Rectal smooth muscle tissue (tissue), 1 donor: ENCODE measurements around the gene DIS3L2.

ENCODE experiments used
- H3K27ac ChIP-seq: one replicate; pipeline ENCODE4 v1.7.0; 2013; ENCODE audit warnings: low read depth, low read length, inconsistent platforms
- H3K27me3 ChIP-seq: one replicate; pipeline ENCODE4 v1.7.0; 2013; ENCODE audit warnings: low read length; ENCODE audit not compliant: control insufficient read depth, insufficient read depth
- H3K36me3 ChIP-seq: one replicate; pipeline ENCODE4 v1.7.0; 2013; ENCODE audit warnings: low read length; ENCODE audit not compliant: control insufficient read depth, insufficient read depth
- H3K4me1 ChIP-seq: one replicate; pipeline ENCODE4 v1.7.0; 2013; ENCODE audit warnings: low read length; ENCODE audit not compliant: control insufficient read depth, insufficient read depth
- H3K4me3 ChIP-seq: one replicate; pipeline ENCODE4 v1.7.0; 2013; ENCODE audit warnings: low read length
- H3K9ac ChIP-seq: one replicate; pipeline ENCODE4 v1.7.0; 2013; ENCODE audit warnings: low read length

Gene DIS3L2

DNA sequence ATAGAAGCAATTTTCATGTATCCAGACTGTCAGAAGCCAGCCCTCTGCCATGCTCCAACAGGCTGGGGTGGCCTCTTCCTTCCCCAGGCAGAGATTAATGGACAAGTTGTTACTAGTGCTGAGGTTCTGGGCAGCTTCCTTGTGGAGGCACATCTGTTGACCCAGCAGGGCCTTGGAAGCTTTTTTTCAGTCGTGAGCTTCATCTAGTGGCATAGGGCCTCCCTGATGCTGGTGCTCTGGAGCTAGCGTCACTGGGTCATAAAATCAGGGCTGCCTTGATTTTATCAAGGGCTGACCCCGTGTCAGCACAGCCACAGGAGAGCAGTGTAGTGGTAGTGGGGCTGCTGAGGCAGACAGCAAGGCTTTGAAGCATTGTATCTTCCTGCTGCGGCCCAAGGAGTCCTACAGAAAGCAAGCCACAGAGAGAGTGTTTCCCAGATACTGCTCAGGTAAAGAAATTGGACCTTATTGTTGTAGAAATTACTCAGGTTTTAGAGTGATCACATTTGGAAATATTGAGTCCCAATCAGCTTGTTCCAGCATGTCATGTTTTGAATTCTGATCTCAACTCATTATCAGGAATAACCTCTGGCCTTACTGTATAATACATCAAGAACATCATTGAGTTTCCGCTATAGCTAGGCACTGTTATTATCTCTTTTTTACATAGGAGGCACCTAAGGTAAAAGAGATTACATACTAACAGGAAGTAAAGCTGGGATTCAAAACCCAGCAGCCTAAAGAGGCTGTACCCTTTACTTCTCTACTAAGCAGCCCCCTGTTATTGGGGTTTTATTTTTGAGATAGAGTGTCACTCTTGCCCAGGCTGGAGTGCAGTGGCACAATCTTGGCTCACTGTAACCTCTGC, 324.7 kb downstream of the DIS3L2 start:
- Histone ChIP-seq H3K4me1 (no peaks in the 10 kb centered on the region), H3K36me3 (no peaks in the 10 kb centered on the region), H3K9ac (no peak overlapping the region), H3K27me3 (no peaks in the 10 kb centered on the region), H3K27ac (no peak overlapping the region), H3K4me3 (no peak overlapping the region)

DNA sequence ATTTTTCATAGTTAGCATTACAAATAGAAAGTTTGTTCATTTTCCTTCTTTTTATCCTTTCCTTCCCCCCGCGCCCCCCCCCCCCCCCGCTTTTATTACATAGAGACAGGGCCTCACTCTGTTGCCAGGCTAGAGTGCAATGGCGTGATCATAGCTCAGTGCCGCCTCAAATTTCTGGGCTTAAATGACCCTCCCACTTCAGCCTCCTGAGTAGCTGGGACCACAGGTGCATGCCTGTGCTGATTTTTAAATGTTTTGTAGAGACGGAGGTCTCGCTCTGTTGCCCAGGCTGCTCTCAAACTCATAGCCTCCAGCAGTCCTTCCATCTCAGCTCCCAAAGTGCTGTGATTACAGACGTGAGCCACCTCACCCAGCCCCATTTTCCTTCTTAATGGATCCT, 325.8 kb downstream of the DIS3L2 start:
- no peaks in the 10 kb centered on the region for H3K36me3 ChIP-seq
- no peak overlapping the region for H3K4me3 ChIP-seq
- no peak overlapping the region for H3K9ac ChIP-seq
- no peaks in the 10 kb centered on the region for H3K4me1 ChIP-seq
- H3K27me3 ChIP-seq, result no peaks in the 10 kb centered on the region
- H3K27ac ChIP-seq, result no peak overlapping the region

DNA sequence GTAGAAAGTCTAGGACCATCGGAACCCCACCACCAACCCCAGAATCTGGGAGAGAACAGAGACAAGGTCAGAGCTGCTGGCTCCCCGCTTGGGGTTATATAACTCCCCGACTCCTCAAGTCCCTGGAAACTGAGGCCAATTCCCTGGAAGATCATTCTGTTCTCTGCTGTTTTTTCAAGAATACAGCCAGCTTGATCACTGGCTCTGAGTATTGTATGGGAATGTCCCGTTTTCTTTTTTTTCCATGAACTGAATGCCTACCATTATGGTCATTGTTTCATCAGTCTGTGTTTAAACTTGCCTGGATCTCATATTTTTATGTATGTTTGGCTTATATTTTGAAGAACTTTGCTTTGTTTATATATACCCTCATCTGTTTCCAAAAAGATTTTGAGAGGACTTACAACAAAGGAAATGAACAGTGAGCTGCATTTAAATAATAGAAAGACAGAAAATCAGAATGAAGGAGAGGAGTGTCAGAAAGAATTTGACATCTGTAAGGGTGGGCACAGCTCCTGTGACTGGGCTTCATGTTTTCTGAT, 327.0 kb downstream of the DIS3L2 start:
- Histone ChIP-seq H3K27me3 (no peaks in the 10 kb centered on the region), H3K27ac (no peak overlapping the region), H3K4me3 (no peak overlapping the region)

DNA sequence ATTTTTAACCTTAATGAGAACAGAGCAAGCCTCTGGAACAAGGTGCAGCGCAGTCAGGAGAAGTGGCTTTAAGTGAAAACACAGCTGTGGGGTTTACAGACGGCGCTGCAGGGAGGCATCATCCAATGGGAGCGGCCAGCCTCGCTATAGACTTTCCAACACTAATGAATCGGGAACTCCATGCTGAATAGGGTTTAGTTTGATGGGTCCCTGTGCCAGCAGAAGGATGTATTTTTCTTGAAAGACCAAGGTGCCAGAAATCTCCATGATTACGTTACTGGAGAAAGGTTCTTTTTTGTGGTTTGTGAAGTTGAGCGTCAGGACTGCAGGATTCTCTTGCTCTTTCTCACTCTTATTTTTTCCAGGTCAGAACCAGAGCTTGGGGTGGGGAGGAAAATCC, 329.2 kb downstream of the DIS3L2 start:
- H3K4me1 ChIP-seq, result no peaks in the 10 kb centered on the region

More for the DNA sequence above, 327.0 kb downstream of the DIS3L2 start:
- H3K36me3 ChIP-seq, result no peaks in the 10 kb centered on the region
- H3K4me1 ChIP-seq, result no peaks in the 10 kb centered on the region
- no peak overlapping the region for H3K9ac ChIP-seq

DNA sequence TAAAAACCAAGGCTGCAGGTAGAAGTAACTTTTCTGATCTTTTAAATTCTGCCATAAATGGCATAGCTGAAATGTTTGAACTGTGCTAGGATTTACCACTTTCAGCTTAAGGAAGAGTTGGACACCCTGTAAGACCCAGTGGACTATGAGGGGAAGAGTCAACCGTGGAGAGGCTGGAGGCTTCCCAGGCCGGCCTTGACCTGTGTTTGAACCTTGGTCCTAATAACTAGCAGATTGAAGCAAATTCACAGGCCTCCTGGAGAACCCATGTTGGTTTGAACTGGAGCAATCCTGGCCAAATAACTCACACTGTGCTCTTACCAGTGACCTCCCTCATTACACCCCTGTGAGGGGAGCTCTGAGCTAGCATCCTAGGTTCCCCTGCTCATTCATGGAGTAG, 329.8 kb downstream of the DIS3L2 start:
- Histone ChIP-seq H3K36me3 (no peaks in the 10 kb centered on the region), H3K9ac (no peak overlapping the region), H3K27ac (no peak overlapping the region), H3K4me3 (no peak overlapping the region), H3K27me3 (no peaks in the 10 kb centered on the region), H3K4me1 (no peaks in the 10 kb centered on the region)

More for the DNA sequence above, 329.2 kb downstream of the DIS3L2 start:
- Histone ChIP-seq H3K9ac (no peak overlapping the region), H3K4me3 (no peak overlapping the region), H3K36me3 (no peaks in the 10 kb centered on the region), H3K27me3 (no peaks in the 10 kb centered on the region), H3K27ac (no peak overlapping the region)

DNA sequence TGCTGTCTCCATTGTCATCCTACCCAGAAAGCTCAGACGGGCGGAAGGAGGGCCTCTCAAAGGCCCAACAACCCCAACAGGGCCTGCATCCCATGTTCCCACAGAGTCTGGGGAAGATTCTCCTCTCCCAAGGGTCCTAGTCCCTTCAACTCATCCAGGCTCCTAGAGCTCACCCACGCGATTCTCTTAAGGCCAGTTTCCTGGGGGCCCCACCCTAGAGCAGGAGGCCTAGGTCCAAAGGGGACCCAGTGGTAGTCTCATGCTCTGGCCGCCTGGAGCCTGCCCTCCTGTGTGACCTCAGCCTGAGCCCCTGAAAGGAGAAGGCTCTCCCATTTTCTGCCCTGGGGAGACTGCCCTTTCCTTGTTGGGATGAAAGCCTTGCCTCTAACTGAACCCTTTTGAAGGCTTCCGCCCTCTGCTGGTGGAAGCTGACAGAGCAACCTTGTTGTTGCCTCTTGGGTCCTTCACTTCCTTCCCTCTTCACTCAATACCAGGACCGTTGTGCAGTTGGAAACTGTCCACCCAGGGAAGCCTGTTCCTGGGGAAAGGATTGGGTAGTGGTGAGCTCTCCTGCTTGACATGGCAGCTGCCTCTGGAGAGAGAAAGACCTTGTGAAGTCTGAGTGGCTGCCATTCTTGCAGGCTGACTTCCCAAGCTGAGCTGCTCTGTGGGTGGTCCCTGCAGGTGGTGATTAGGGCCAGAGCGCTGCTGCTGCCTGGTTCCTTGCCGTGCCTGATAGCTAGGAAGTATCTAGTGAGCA, 331.1 kb downstream of the DIS3L2 start:
- H3K27me3 ChIP-seq, result no peaks in the 10 kb centered on the region
- H3K27ac ChIP-seq, result no peak overlapping the region
- no peaks in the 10 kb centered on the region for H3K4me1 ChIP-seq
- H3K4me3 ChIP-seq, result no peak overlapping the region
- H3K9ac ChIP-seq, result no peak overlapping the region
- no peaks in the 10 kb centered on the region for H3K36me3 ChIP-seq

DNA sequence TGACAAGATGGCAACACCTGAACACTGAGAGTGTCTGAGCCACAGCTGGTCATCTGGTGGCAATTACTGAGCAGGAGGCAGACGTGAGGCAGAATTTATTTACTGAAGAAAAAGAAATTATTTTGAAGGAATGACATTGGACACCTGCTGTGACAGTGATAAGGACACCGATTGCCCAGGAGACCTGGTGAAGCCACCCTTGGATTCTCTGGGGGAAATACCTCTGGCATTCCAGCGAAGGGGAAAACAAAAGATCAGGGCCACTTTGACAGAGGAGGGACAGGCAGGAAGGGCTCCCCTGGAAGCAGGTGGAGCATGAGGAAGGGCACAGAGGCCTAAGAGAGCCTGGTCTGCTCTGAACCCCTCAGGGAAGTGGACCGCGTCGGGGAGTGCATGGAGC, 331.7 kb downstream of the DIS3L2 start:
- Histone ChIP-seq H3K27ac (no peak overlapping the region), H3K36me3 (no peaks in the 10 kb centered on the region), H3K9ac (no peak overlapping the region), H3K4me1 (no peaks in the 10 kb centered on the region), H3K27me3 (no peaks in the 10 kb centered on the region), H3K4me3 (no peak overlapping the region)

DNA sequence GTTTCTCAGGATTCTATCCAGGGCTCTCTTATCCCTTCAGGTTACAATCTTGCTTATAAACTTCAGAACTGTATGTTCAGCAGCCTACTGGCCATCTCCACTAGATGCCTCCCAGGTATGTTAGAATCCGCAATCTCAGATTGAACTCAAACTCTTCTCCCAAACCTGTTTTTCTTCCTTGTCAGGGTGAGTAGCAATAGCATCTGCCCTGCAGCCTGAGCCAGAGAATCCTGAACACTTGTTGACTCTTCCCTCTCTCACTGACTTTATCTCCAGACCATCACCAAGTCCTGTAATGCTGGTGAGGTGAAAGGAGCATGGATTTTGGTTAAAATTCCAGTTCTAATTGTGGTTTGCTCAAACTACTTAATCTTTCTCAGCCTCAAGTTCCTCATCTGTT, 334.5 kb downstream of the DIS3L2 start:
- Histone ChIP-seq H3K4me1 (no peaks in the 10 kb centered on the region), H3K27me3 (no peaks in the 10 kb centered on the region), H3K9ac (no peak overlapping the region), H3K4me3 (no peak overlapping the region), H3K36me3 (no peaks in the 10 kb centered on the region), H3K27ac (no peak overlapping the region)

DNA sequence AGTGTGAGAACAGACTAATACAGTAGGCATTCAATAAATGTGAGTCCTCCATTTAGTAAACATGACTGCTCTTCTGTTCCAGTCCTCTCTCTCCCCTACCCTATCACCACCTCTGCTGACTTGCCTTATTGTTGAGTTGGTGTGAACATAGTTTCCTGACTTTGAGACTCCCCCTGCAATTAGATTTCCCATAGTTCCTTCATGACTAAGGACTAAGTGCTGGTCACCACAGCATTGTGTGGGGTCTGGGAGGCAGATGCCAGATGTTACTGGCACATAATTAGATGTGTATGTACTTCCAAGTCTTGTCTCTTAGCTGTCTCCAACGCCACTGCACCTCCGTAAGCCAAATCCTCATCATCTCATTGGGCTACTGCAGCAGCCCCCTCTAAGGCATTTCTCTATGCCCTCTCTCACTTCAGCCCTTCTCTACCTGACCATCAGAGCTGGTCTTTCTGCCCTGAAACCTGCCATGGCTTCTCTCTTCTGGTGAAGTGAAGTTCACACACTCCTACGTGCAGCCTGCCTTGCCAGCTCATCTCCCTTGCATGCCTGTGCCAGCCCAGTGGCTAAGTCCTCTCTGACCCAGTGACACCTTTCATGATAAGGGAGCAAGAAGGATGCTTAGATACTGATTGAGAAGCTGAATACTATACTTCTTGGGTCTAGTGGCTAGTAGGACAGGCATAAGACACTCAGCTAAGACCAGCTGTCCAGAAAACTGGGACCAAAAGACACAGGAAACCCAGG, 335.4 kb downstream of the DIS3L2 start:
- H3K36me3 ChIP-seq, result no peaks in the 10 kb centered on the region
- H3K27ac ChIP-seq, result no peak overlapping the region
- H3K4me1 ChIP-seq, result no peaks in the 10 kb centered on the region
- H3K4me3 ChIP-seq, result no peak overlapping the region
- no peak overlapping the region for H3K9ac ChIP-seq
- H3K27me3 ChIP-seq, result no peaks in the 10 kb centered on the region

DNA sequence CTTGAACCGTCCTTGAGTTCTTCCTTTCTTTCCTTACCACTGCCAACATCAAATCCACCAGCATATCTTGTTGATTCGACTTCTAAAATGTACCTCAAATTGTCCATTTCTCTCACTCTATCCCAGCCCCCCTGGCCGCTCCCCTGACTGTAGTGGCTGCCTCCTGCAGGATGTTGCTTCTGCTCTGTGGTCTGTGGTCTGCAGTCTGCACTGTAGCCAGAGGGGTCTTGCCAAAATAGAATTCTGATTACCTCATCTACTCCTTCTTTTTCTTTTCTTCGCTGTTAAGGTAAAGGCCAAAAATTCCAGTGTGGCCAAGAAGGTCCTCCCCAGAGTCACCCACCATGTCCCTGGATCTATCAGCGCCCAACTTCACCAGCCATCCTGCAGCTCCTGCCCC, 337.6 kb downstream of the DIS3L2 start:
- Histone ChIP-seq H3K27ac (no peak overlapping the region), H3K9ac (no peak overlapping the region), H3K36me3 (no peaks in the 10 kb centered on the region), H3K4me1 (no peaks in the 10 kb centered on the region), H3K4me3 (no peak overlapping the region), H3K27me3 (no peaks in the 10 kb centered on the region)

DNA sequence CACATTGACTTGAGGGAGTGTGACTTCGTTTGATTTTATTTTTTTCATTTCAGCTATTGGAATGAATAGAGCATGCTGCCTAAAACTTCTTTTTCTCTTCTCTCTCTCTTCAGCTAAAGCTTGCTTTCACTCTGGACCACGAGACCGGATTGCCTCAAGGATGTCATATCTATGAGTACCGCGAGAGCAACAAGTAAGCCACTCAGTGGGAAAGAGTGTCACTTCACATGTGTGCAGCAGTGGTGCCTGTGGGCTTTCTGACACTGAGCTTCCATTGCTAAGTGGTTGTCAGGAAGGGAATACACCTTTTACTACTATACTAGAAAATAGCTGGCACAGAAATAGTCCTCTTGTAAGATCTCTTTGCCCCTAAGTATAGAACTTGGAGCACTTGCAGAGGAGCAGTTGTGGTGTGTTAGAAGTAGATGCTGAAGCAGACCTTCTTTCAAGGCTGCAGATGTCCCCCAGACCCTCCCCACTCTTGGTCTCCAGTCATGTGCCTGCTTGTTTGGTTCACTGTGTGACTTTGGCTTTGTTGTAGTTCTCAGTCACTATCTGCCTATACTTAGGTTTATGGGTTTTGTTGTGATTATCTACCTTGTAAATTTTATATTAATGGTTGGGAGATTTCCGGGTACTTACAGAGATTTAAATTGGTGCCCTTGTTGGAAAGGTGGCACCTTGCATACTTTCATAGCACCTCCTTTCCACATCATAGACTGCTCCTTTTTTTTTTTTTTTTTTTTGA, 338.6 kb downstream of the DIS3L2 start:
- no peaks in the 10 kb centered on the region for H3K36me3 ChIP-seq
- H3K4me1 ChIP-seq, result no peaks in the 10 kb centered on the region
- H3K9ac ChIP-seq, result no peak overlapping the region
- no peak overlapping the region for H3K4me3 ChIP-seq
- no peak overlapping the region for H3K27ac ChIP-seq
- no peaks in the 10 kb centered on the region for H3K27me3 ChIP-seq
